Measurements from ENCODE around the gene MRM1.

GRCh38 chr17:36575028-36575427 is 26.4 kb upstream of the MRM1 start:
- TF ChIP-seq TSHZ2 (CRISPR knock-in tag; IDR thresholded peaks at IDR 0.05): no peak
- TF ChIP-seq CSDC2 (CRISPR knock-in tag; IDR thresholded peaks at IDR 0.05): no peak
- no peak for TF ChIP-seq ISL1 (CRISPR knock-in tag; IDR thresholded peaks at IDR 0.05)
- TF ChIP-seq ARNTL (CRISPR knock-in tag; IDR thresholded peaks at IDR 0.05; ENCODE audit: borderline replicate concordance, low read depth): no peak
- no peak for TF ChIP-seq OSR1 (CRISPR knock-in tag; IDR thresholded peaks at IDR 0.05)
- no peak for TF ChIP-seq PATZ1 (CRISPR knock-in tag; IDR thresholded peaks at IDR 0.05; ENCODE audit: borderline replicate concordance)
- TF ChIP-seq RARB (CRISPR knock-in tag; IDR thresholded peaks at IDR 0.05): no peak
- no peak for TF ChIP-seq ZFP30 (CRISPR knock-in tag; IDR thresholded peaks at IDR 0.05)
